ENCODE results near the gene PGLYRP2. TPM values are rescaled to one million over a fixed set of nuclear protein-coding genes. Genes with fewer than 3 reads are reported as not detected.

PGLYRP2 gene
- polyA plus RNA-seq, 1 experiment = not detected

DNA sequence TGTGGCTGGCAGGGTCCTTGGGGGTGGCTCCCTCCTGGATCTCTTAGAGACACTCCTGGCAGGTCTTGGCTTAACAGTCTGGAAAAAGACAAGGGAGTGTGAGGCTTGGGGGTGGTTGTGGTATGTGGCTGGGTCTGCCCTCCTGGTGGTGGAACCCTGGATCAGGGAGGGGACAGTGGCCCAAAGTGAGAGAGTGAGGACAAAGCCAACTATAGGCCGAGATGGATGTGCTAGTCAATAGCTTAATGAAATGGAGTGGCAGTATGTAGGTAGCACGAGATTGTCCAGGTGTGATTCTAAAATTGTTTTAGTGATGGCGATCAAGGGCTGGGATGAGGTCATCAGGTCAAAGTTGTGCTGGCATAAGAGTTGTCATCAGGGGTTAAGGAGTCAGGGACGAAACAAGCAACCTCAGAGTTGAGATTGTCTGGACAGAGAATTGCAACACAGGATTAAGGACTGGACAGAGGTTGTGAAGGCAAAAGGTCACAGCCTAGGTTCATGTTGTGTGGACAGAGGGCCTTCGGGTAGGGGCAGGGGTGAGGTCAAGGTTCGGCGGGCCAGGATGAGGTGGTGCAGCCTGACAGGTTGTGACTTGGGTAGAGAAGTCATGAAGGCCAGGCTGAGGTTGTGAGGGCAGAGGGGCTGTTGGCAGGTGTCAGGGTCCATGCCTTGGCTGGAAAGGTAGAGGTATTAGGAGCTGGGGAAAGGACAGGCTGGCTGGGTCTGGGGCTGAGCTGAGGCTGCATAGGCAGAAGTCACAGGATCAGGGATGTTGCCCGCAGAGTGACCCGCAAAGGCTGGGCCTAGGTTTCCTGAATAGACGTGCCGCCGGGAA lies 10.4 kb downstream of the PGLYRP2 start:
- POLR2A ChIA-PET = no interaction called here
- H3K27me3 ChIP-seq (ENCODE audit: control insufficient read depth, insufficient read depth, low read length) = peaks cover 9% of the 10 kb centered on the region
- no peak overlapping the region for H3K4me3 ChIP-seq (ENCODE audit: low read depth, low read length)
- CTCF ChIA-PET = interaction anchor here (1.2 kb wide), 1 partner anchor 87 kb away, joined by 3 read pairs; no protein-coding TSS in a partner anchor
- no peak for DNase-seq (ENCODE audit: low read depth)
- TF ChIP-seq, protein P1, sequence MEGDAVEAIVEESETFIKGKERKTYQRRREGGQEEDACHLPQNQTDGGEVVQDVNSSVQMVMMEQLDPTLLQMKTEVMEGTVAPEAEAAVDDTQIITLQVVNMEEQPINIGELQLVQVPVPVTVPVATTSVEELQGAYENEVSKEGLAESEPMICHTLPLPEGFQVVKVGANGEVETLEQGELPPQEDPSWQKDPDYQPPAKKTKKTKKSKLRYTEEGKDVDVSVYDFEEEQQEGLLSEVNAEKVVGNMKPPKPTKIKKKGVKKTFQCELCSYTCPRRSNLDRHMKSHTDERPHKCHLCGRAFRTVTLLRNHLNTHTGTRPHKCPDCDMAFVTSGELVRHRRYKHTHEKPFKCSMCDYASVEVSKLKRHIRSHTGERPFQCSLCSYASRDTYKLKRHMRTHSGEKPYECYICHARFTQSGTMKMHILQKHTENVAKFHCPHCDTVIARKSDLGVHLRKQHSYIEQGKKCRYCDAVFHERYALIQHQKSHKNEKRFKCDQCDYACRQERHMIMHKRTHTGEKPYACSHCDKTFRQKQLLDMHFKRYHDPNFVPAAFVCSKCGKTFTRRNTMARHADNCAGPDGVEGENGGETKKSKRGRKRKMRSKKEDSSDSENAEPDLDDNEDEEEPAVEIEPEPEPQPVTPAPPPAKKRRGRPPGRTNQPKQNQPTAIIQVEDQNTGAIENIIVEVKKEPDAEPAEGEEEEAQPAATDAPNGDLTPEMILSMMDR (IDR thresholded peaks at IDR 0.05; ENCODE audit: insufficient read depth, low read depth, low read length) = no peak
- H3K36me3 ChIP-seq (ENCODE audit: control insufficient read depth, insufficient read depth, low read length) = no peaks in the 10 kb centered on the region

- H3K4me3 ChIP-seq (ENCODE audit: low read depth, low read length) = no peak overlapping the region
- TF ChIP-seq, protein P1 (IDR thresholded peaks at IDR 0.05; ENCODE audit: insufficient read depth, low read depth, low read length) = no peak
- no peaks in the 10 kb centered on the region for H3K36me3 ChIP-seq (ENCODE audit: control insufficient read depth, insufficient read depth, low read length)
- H3K27me3 ChIP-seq (ENCODE audit: control insufficient read depth, insufficient read depth, low read length) = peaks cover 9% of the 10 kb centered on the region
- CTCF ChIA-PET = interaction anchor here (1.2 kb wide), 2 partner anchors 12 to 88 kb away, joined by 3 read pairs; partner anchors contain the start of gene PGLYRP2
- DNase-seq (ENCODE audit: low read depth) = no peak
- POLR2A ChIA-PET = no interaction called here
Observed at GRCh38 chr19:15467734-15468214, 11.5 kb downstream of the PGLYRP2 start.

GRCh38 chr19:15466851-15467733 lies 12.2 kb downstream of the PGLYRP2 start:
- DNase-seq (ENCODE audit: low read depth) = no peak
- ChIA-PET POLR2A (interaction anchor here (0.5 kb wide), 1 partner anchor 10 kb away, joined by 8 read pairs; no protein-coding TSS in a partner anchor), CTCF (interaction anchor here (0.9 to 1.2 kb wide), 3 partner anchors 12 to 89 kb away, joined by 3 to 4 read pairs (median 3); partner anchors contain the start of gene PGLYRP2)
- TF ChIP-seq, protein P1 (IDR thresholded peaks at IDR 0.05; ENCODE audit: insufficient read depth, low read depth, low read length) = no peak
- peaks cover 9% of the 10 kb centered on the region for H3K27me3 ChIP-seq (ENCODE audit: control insufficient read depth, insufficient read depth, low read length)
- no peaks in the 10 kb centered on the region for H3K36me3 ChIP-seq (ENCODE audit: control insufficient read depth, insufficient read depth, low read length)
- no peak overlapping the region for H3K4me3 ChIP-seq (ENCODE audit: low read depth, low read length)

GRCh38 chr19:15464394-15465385 lies 14.6 kb downstream of the PGLYRP2 start, which contains the start of gene RASAL3:
TSS of gene RASAL3 (minus strand) at chr19:15464544. CDS start at chr19:15464358, 186 bp downstream.
- DNase-seq (ENCODE audit: low read depth) = no peak
- ChIA-PET CTCF (interaction anchor here (0.9 kb wide), 1 partner anchor 9 kb away, joined by 3 read pairs; no protein-coding TSS in a partner anchor), POLR2A (no interaction called here)
- Histone ChIP-seq H3K36me3 (ENCODE audit: control insufficient read depth, insufficient read depth, low read length) (no peaks in the 10 kb centered on the region), H3K27me3 (ENCODE audit: control insufficient read depth, insufficient read depth, low read length) (peaks cover 8% of the 10 kb centered on the region), H3K4me3 (ENCODE audit: low read depth, low read length) (no peak within 1 kb of the TSS)
- TF ChIP-seq, protein P1 (IDR thresholded peaks at IDR 0.05; ENCODE audit: insufficient read depth, low read depth, low read length) = no peak
